NCI-H1930 (cell line): ENCODE measurements around the gene BMAL1.

Experiments
- DNase-seq, 2 experiments: peaks; one replicate each; lab custom pipeline; 2025; lab: John Stamatoyannopoulos, UW

The BMAL1 gene

GRCh38 chr11:13343931-13344717 lies 66.5 kb downstream of the BMAL1 start:
- DNase-seq: peak; percentile 18 to 52

GRCh38 chr11:13344818-13345217 lies 67.2 kb downstream of the BMAL1 start:
- no peak for DNase-seq

- no peak for DNase-seq
These were observed 68.9 kb downstream of the BMAL1 start for GRCh38 chr11:13346470-13346869.

- no peak for DNase-seq
These were observed 70.3 kb downstream of the BMAL1 start for GRCh38 chr11:13347901-13348300.

- DNase-seq: no peak
These were observed 70.7 kb downstream of the BMAL1 start for GRCh38 chr11:13348305-13348704.

- DNase-seq: no peak
These were observed 71.5 kb downstream of the BMAL1 start for GRCh38 chr11:13349046-13349445.

- no peak for DNase-seq
These were observed 72.0 kb downstream of the BMAL1 start for GRCh38 chr11:13349581-13349980.

GRCh38 chr11:13352711-13353110 lies 75.1 kb downstream of the BMAL1 start:
- DNase-seq: no peak

- DNase-seq: peak in 1 of 2 experiments; percentile 4
These were observed 76.7 kb downstream of the BMAL1 start for GRCh38 chr11:13354335-13354734.

- DNase-seq: no peak
These were observed 77.6 kb downstream of the BMAL1 start for GRCh38 chr11:13355191-13355590.

- no peak for DNase-seq
These were observed 79.6 kb downstream of the BMAL1 start for GRCh38 chr11:13357232-13357631.

GRCh38 chr11:13358596-13359270 lies 81.1 kb downstream of the BMAL1 start:
- no peak for DNase-seq

GRCh38 chr11:13362596-13363109 lies 85.1 kb downstream of the BMAL1 start:
- DNase-seq: no peak

GRCh38 chr11:13364388-13364787 lies 86.8 kb downstream of the BMAL1 start:
- no peak for DNase-seq

- no peak for DNase-seq
These were observed 88.9 kb downstream of the BMAL1 start for GRCh38 chr11:13366266-13367026.

- DNase-seq: no peak
These were observed 89.5 kb downstream of the BMAL1 start for GRCh38 chr11:13367115-13367514.

- DNase-seq: no peak
These were observed 90.5 kb downstream of the BMAL1 start for GRCh38 chr11:13368041-13368446.

GRCh38 chr11:13373216-13373615 lies 95.6 kb downstream of the BMAL1 start:
- DNase-seq: no peak

GRCh38 chr11:13375798-13376197 lies 98.2 kb downstream of the BMAL1 start:
- DNase-seq: no peak

- no peak for DNase-seq
These were observed 98.8 kb downstream of the BMAL1 start for GRCh38 chr11:13376402-13376801.

GRCh38 chr11:13376838-13377237 lies 99.2 kb downstream of the BMAL1 start:
- DNase-seq: no peak

- no peak for DNase-seq
These were observed 100.7 kb downstream of the BMAL1 start for GRCh38 chr11:13378316-13378715.

- DNase-seq: no peak
These were observed 103.1 kb downstream of the BMAL1 start for GRCh38 chr11:13380731-13381130.
